Measurements from ENCODE around the gene UNC79.

- TF ChIP-seq POLR2AphosphoS5 (IDR thresholded peaks at IDR 0.05; ENCODE audit: low read depth, low read length) (no peak), FOXP2 (optimal IDR thresholded peaks at IDR 0.05; ENCODE audit: borderline replicate concordance, extremely low read depth, extremely low read length, insufficient read depth) (no peak), REST (IDR thresholded peaks at IDR 0.05; ENCODE audit: insufficient read depth in 1 of 2, low read depth in 2 of 2, low read length in 2 of 2) (no peak)
Observed at GRCh38 chr14:93747102-93747501, 316.4 kb downstream of the UNC79 start.

Data from PFSK-1 (cell line).